AG08395 (cell line): ENCODE results near the gene MCTP2.
A peak's percentile ranks its signal among the peaks of the same experiment; 100 is the strongest.

Experiments
- DNase-seq: peaks from one replicate; pipeline ENCODE4 v3.0.0; 2012; ENCODE audit warnings: mixed read lengths, low spot score

The MCTP2 gene

DNA sequence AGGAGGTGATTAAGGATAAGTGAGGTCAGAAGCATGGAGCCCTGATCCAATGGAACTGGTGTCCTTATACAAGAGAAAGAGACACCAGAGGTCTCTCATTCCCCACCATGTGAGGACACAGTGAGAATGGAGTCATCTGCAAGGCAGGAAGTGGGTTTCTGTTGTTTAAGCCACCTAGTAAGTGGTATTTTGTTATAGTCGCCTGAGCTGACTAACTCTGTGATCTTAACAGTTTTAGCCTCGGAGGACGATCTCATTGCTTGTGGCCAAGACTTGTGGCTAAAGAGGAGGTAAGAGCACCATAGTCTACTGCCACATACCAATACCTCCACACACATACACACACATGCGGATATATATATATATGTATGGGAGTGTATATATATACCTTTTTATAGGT is 73.8 kb downstream of the MCTP2 start:
- no peak for DNase-seq

DNA sequence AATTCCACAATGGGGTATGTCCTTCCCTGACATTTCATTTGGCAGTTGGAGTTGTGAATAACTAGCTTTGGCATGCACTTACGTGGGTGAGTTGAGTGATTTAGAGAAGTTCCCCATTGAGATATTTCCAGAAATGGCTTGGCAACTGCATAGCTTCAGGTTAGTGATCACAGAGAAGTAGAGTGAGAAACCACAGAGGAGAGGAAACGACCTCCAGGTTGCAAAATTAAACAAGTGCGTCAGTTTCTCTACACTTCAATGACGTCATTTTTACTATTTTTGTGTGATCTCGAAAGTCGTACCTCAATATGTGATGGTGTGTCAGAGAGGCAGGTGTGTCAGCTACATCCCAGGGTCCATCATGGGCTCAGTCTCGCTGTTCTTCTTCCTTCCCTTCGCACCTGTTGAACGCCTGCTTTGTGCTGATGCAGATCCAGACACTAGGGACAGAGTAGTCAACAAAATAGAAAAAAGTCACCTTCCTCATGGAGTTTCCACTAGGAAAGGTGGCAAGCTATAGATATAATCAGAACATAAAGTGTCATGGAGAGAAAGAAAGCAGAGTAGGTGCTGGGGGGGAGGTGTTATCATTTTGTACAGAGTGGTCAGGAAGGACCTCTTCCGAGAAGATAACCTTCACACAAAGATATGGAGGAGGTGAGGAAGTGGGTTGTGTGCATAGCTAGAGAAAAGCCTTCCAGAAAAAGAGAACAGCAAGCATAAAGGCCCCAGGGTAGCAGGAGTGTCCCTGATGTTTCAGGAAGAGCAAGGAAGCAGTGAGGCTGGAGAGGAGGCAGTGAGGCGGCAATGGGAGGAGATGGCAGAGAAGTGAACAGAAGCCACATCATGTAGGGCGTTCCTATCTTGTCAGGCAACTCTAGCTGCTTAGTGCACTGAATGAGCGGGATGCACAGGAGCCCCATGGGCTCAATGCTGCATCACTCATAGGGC is 75.6 kb downstream of the MCTP2 start:
- DNase-seq = no peak

DNA sequence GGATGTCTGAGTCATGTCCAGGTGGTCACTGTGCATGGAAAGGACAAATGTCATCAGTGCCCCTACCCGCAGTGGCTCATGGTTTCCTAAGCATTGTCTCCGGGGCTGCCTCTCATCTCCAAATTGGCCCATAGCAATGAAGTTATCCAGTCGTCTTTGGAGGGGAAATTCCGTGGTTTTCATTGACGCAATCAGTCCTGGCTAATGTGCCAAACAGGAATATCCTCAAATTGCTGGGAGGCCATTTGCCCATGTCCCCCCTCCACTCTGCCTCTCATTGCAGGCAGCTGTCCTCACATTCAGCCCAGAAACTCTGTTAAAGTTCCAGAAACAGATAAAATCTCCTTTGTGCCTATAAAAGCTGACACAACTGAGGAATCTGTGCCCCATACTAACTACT is 81.6 kb downstream of the MCTP2 start:
- no peak for DNase-seq

DNA sequence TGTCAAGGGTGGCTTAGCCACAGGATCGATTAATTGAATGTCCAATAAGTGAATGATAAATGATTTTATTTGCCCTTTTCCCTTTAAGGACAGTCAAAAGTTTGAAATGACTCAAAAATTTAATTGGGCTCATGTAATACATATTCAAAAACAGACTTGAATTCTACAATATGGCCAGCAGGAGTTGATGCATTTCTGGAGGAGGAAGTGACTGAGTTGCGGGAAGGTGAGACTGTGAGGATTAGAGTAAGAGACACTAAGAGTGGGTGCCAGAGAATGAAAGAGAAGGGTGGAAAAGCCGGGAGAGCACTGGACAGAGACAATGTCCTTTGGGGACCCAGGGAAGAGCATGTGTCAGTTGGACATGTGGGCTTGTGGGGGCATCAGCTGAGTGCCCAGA is 83.3 kb downstream of the MCTP2 start:
- no peak for DNase-seq

DNA sequence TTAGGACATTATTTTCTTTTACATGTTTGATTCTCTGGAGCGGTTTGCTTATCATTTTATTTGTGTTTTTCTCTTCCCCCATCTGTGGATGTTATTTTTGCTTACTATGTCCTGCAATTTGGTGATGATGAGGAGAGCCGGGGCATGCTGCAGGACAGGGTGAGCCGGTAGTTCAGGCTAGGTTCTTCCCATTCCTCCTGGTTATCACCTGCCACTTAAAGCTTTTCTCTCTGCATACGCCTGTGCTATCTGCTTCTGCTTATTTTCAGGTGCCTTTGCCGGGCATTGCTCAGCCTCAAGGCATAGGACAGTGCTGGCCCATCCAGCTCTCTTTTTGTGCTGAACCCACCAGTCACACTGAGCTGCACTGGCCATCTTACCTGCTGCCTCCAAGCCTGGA is 85.8 kb downstream of the MCTP2 start:
- no peak for DNase-seq

DNA sequence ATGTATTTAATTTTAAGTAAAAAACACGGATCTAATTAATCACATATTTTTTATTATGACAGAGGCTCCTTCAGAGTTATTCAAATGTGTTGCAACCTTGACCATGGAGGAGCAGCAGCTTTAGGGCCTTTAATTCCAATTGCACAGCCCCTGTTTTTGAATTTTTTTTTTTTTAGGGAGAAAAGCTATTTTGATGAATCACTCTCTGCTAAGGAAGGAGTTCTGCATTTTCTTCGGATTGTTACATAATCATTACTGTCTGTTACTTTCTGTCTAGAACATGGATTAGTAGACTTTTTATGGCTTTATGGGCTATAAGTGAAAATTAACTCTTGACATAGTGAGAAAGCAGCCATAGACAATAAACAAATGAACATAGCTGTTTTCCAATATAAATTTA is 90.8 kb downstream of the MCTP2 start:
- DNase-seq = peak; percentile 33

DNA sequence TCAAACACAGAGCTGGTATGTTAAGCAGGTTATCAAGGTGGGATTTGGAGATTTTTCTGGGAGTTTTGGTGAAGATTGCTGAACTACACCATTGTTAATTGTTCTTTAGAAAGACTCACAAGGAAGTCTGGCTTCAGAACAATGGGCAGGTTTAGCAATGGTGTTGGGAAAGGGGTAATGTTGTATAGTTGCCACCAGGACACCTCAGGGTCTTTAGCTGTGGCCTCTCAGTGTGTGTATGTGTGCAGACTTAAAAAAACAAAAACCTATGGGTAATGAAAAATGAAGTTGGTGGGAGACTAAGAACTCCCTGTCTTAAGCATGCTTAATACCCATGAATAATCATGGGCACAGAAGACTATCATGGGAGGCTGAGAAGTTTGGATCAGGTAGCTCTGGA is 91.7 kb downstream of the MCTP2 start:
- DNase-seq = no peak

DNA sequence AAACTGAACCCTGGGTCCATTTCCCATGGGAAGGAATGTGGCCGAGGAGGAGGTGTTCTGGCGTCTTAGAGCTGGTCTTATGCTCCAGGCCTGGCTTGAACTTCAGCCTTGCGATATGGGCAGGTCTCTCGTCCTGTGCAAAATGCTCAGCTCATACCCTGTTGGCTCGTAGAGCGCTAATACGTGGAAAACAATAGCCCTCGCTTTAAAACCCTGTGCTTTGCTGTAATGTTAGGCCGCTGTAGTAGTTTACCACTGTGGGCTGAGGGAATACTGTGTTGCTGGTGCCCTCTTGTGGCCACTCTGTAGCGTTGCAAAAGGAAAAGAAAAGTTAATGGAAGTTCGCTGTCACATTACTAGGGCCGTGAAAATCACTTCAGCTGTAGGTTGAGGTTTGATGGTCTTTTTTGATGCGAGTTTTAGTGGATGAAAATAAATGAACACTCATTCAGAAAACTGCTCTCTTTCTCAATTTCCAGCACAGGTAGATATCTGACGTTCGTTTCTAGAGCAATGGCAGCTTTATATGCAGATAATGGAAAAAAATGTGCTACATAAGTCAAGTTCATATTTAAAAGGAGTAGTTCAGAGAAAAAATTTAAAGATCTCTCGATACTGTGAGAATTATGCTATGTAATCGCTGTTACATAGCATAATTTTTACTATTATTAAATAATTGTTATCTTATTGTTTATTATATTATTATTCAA is 92.9 kb downstream of the MCTP2 start:
- DNase-seq = peak; percentile 72

DNA sequence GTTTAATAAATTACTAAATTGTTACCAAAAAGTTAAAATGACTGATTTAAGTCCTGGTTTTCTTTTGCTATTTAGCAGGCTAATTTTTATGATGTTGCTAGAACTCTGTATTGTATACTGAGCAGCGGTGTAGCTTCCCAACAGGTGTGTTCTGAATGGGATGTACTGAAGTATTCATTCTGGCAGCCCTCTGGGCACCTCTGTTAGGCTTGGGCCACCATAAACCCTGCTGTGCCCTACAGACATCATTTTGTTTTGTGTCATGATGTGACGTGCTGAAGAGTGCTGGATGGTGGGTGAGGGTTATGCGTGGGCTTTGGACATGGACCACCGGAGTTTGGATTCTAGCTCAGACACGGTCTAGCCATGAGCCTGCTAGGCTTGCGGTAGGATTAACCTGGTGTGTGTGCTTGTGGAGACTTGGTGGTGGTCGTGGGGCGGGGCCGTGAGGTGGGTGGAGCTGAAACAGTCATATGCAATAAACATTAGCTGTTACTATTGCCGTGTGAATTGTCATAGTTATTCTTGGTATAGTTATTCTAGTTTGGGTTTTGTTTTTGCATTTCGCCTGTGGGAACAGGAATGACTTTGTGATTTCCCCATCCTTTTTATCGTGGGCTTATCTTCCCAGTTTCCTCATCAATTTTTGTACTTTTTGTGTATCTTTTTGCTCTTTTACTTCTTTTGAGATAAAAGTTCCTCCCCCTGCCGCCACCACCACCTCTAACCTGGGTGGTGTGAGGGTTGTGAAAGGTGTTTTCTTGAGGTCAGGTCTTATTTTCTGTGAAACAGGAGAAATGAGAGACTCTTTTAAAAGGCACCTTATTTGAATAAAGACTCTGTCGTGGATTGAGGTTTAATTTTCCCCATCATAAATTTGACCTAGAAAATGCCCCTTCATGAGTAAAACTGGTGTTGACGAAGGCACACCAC is 93.7 kb downstream of the MCTP2 start:
- DNase-seq = no peak

DNA sequence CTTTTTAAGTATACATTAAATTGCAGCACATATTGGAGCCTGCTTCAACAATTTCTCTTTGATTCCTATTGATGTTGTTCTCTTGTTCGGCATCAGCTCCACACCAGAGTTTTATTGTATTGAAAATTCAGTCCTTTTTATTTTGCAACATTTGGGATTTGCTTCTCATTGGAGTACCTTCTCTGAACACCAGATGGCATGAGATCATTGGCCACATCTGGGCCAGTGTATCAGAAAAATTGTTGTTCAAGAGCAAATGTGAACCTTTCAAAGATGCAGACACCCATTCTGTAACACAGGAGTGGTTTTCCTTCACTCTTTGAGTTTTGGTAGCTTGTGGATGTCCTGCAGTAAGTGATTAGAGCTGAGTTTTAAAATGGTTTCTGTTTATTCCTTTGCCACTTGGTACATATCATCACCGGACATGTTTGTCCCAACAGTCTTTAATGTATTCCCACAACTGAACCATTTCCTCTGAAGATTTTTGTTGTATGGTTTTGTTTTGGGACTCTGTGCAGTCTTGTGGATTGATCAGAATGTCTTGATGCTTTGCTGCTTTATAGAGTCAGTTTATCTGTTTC is 96.1 kb downstream of the MCTP2 start:
- peak; percentile 50 for DNase-seq

DNA sequence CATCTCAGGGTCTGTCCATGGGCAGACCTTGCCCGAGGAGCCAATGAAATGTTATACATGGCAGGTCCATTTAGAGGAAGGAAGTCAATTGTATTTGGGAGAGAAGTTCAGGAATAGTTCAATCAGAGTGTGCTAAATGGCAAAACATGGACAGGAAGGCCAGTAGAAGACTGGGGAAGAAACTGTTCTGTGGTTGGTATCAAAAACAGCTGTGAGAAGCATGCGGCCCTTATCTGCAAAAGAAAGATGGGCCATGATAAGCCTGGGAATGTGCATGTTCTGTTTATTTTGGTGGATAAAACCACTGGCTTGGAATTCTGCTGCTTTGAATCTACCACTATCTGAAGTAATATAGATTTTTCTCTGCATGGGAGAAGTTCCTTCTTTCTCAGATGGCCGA is 100.4 kb downstream of the MCTP2 start:
- DNase-seq = no peak

DNA sequence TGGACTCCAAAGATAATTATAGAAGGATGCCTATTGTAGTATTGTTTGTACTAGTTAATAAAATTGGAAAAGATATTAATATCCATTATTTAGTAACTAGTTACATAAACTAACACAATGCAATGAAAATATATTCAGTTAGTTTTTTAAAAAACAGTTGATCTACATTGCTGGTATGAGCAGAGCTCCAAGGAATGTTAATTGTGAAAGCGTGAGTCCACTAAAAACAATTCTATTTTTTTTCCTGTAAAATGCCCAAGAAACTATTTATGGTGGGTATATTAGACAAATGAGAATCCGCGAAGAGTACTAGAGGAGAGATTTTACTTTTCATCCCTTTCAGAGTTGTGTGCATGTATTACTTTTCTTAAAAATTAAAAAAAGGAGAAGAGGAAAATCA is 104.3 kb downstream of the MCTP2 start:
- peak; percentile 45 for DNase-seq

DNA sequence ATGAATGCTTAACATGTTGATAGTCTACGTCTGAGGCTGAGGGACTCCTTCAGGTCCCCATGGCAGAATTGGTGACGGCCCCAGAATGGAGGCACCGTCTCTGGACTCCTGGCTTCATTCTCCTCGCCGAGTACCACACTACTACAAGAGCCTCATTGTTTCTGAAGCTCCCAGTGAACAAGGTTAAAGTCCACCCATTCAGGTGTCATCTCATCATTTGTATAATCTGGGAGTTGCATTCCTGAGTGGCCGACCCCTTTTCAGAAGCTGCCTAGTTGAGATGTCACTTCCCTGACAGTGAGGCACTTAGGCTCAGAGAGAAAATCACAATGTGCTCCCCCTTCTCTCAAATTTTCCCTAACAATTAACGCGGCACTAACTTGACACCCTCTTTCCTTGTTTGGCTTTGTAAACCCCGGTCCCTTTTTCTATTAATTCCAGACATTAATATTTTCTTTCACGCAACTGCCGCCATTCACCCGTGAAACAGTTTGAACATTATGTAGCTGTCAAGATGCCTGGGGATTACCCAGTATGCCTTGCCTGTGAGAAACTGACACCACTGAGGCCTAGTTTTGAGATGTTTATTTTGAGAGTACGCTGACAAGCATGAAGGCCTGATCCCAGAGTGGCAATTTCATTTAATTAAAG is 105.6 kb downstream of the MCTP2 start:
- DNase-seq = no peak

DNA sequence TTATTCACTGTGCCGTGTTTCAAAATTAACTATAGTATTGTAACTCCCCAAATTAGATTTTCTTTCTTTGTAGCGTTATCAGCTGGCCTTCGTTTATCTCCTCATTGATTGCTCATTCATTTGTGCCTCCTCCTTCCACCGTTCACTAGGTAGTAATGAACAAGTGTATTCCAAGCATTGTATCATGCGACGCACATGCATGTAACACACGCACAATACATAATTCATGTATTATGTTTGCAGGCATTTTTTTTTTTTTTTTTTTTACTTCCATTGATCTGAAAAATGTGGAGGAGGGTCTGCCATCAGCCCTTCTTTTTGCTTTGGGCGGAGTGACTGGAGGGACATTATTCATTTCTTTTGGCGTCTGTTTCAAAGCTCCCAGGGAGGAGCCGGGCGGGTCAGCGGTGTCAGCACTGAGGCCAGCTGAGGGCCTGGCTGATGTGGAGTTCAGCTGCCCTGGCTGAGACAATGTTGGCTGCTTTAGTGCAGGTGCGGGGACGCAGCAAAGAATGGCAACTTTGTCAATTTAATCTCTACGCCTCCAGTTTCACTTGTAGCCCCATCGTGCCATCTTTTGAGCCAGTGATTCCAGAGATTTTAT is 107.0 kb downstream of the MCTP2 start:
- DNase-seq = no peak

DNA sequence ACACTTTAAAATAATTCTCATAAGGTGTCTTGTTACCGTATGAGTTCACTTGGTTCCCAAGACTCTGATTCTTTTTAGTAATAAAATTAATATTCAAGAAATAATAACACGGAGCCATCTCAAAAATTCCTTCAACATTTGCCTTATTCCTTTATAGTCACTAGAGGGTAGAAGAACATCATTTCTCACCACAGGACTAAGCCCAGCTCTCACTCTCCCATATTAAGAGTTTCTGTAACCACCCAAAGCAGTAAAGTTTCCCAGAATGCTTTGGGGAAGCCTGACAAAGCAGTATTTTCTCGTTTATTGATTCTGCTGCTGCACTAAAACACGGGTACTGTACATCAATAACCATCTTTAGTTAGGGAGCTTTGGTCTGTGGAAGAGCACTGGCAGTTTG is 114.9 kb downstream of the MCTP2 start:
- peak; percentile 7 for DNase-seq

DNA sequence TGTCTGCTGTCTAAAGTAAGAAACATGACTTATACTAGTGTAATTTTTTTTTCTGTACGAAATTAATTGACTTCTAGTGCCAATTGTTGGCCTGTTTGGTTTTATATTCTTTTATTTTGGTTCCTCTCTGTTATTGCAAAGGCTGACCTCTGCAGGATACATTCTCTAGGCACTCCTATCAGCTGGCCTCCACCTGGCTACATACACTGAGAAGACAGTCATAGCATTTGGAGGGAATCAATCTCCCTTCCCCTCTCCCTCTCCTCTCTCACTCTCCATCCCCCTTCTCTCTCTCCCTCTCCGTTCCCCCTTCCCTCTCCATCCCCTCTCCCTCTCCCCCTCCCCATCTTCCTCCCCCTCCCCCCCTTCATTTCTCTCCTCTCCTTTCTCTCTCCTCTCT is 116.7 kb downstream of the MCTP2 start:
- no peak for DNase-seq

DNA sequence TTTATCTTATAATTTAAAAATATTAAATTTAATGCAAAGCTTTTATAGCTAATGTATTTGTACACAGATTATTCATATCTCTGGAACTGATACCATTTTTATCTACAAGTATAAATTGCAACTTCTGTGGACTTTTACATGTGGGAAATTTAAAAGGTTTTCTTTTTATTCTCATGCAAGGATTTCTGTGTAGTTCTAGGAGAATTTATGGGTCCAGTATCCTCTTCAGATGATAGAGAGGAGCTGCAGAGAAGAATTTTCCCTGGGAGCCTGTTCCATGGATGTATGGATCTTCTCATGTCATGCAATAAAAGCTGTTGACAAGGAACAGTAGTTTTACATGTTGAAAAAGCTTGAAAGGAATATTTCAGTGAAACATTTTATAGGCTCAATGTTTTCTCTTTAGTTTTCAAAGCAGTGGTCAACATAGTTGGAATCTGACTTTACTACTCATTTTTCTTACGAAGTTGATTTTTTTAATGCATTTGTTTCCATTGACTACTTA is 119.7 kb downstream of the MCTP2 start:
- no peak for DNase-seq

DNA sequence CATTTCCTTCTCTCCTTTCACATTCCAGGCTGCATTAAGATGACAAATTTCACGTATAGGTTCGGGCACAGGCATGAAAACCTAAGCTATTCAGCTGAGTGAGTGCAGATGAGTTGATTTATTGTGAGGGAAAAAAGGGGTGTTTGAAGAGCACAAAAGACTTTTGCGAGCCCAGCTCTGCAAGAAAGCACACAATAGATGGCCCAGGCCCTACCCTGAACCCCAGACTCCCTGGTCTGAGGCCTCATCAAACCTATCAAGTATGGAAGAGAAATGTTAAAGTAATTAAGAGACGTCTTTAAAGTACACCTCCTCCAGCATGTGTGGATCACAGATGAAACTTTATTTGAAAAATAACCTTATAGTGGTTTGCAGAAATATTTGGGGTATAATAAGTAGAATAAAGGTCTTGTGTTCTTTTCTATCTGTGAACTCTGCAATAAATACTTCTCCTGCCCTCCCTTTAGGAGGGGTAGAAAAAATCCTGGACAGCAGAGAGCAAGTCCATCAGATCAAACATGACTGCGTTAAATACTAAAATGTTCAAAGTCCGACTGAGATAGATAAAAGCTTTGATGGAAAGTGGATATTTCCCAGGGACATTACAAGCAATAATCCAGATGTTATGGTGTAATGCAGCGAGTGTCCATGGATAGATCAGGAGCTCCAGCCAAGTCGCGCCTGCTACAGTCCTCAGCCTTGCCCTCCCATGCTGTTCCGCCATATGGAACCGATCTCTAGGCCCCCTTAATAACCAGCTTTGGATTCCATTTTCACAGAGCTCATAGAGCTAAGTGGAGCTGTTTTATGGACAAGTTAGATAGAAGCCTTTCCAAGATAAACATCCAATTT is 121.5 kb downstream of the MCTP2 start:
- no peak for DNase-seq

DNA sequence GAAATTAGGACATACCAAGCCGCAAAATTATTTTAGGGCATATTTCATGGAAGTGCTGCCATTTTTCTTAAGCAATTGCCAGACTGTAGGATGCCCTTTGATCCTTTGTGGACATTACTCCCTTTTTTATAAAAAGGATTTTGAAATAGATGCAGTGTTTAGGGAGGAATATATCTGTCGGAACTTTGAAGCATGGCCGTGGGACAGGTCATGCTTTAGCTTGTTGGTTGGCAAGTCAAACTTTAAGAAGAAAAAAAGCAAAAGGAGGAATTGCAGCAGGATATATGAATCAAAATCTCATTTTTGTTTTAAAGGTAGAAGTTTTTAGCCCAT is 122.1 kb downstream of the MCTP2 start:
- no peak for DNase-seq

DNA sequence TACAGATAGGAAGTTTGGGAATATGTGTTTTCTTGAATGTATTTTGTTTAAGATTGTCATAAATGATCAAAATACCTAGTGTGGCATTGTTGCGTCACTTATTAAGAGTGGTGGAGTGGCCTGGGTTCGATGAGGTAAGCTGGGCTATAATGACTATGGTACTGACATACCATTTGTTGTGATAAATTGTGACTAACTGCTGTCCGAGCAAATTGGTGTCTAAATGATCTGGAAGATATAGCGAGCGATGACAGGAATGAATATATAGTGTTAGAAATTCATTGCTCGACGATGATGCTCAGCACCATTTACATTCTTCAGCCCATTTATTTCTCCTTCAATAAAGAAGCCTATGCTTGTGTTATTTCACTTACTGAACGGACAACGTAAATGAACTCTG is 123.3 kb downstream of the MCTP2 start:
- DNase-seq = no peak
